ENCODE data around the gene NFATC2.

DNA sequence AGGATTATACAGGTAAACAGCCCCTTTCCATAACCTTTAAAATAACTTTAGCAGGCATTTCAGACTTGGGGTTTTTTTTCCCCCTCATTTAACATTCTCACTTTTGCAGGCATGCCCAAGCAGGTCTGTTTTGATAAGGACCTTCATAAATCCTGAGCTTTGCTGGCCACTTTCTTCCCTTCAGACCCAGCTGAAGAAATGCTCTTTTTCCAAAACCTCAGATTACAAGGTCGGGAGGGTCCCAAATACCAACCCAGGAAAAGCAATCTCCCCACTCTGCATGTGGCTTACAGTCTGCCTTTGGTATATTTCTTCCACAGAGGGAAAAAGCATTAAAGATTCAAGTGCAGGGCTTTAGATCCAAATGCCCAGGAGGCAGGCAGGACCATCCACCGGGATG, 6.8 kb downstream of the NFATC2 start:
- no peak for TF ChIP-seq POLR2A (IDR thresholded peaks at IDR 0.05)
- TF ChIP-seq, protein P1, sequence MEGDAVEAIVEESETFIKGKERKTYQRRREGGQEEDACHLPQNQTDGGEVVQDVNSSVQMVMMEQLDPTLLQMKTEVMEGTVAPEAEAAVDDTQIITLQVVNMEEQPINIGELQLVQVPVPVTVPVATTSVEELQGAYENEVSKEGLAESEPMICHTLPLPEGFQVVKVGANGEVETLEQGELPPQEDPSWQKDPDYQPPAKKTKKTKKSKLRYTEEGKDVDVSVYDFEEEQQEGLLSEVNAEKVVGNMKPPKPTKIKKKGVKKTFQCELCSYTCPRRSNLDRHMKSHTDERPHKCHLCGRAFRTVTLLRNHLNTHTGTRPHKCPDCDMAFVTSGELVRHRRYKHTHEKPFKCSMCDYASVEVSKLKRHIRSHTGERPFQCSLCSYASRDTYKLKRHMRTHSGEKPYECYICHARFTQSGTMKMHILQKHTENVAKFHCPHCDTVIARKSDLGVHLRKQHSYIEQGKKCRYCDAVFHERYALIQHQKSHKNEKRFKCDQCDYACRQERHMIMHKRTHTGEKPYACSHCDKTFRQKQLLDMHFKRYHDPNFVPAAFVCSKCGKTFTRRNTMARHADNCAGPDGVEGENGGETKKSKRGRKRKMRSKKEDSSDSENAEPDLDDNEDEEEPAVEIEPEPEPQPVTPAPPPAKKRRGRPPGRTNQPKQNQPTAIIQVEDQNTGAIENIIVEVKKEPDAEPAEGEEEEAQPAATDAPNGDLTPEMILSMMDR (IDR thresholded peaks at IDR 0.05) = no peak
